ENCODE measurements around the gene RPH3AL.
"Not testable (repeated sequence)": the region's sequence is repeated elsewhere in the genome, so short reads cannot be mapped to it uniquely, and the experiment has no call there.

Gene RPH3AL

GRCh38 chr17:226108-227077 lies 126.2 kb downstream of the RPH3AL start:
- DNase-seq (ENCODE audit: low read depth): no peak

GRCh38 chr17:225551-225950 lies 127.1 kb downstream of the RPH3AL start:
- no peak for DNase-seq (ENCODE audit: low read depth)

- DNase-seq (ENCODE audit: low read depth): not testable (repeated sequence)
Measured at GRCh38 chr17:224576-224975, 128.0 kb downstream of the RPH3AL start.

GRCh38 chr17:223723-224471 lies 128.7 kb downstream of the RPH3AL start:
- no peak for DNase-seq (ENCODE audit: low read depth)

- DNase-seq (ENCODE audit: low read depth): no peak
Measured at GRCh38 chr17:222172-222571, 130.4 kb downstream of the RPH3AL start.

- no peak for DNase-seq (ENCODE audit: low read depth)
Measured at GRCh38 chr17:219696-220095, 132.9 kb downstream of the RPH3AL start.

- DNase-seq (ENCODE audit: low read depth): no peak
Measured at GRCh38 chr17:218432-219110, 134.0 kb downstream of the RPH3AL start.

GRCh38 chr17:216625-217024 lies 136.0 kb downstream of the RPH3AL start:
- DNase-seq (ENCODE audit: low read depth): no peak

- DNase-seq (ENCODE audit: low read depth): not testable (repeated sequence)
Measured at GRCh38 chr17:215563-216478, 136.8 kb downstream of the RPH3AL start.

GRCh38 chr17:214881-215331 lies 137.7 kb downstream of the RPH3AL start:
- no peak for DNase-seq (ENCODE audit: low read depth)

GRCh38 chr17:213286-214105 lies 139.1 kb downstream of the RPH3AL start:
- DNase-seq (ENCODE audit: low read depth): no peak

- no peak for DNase-seq (ENCODE audit: low read depth)
Measured at GRCh38 chr17:210402-210801, 142.2 kb downstream of the RPH3AL start.

GRCh38 chr17:208429-208828 lies 144.2 kb downstream of the RPH3AL start:
- no peak for DNase-seq (ENCODE audit: low read depth)

- no peak for DNase-seq (ENCODE audit: low read depth)
Measured at GRCh38 chr17:207775-208174, 144.8 kb downstream of the RPH3AL start.

- no peak for DNase-seq (ENCODE audit: low read depth)
Measured at GRCh38 chr17:206941-207560, 145.6 kb downstream of the RPH3AL start.

- DNase-seq (ENCODE audit: low read depth): not testable (repeated sequence)
Measured at GRCh38 chr17:206484-206883, 146.1 kb downstream of the RPH3AL start.

GRCh38 chr17:205817-206216 lies 146.8 kb downstream of the RPH3AL start:
- no peak for DNase-seq (ENCODE audit: low read depth)

GRCh38 chr17:205148-205669 lies 147.4 kb downstream of the RPH3AL start:
- no peak for DNase-seq (ENCODE audit: low read depth)

GRCh38 chr17:204427-205147 lies 148.0 kb downstream of the RPH3AL start:
- no peak for DNase-seq (ENCODE audit: low read depth)
